Mucosa of rectum (tissue), 2 donors: ENCODE data around the gene RPS5.
"Not testable (repeated sequence)": the region's sequence is repeated elsewhere in the genome, so short reads cannot be mapped to it uniquely, and the experiment has no call there.

Experiments
- H3K27ac ChIP-seq, 2 donors: one replicate each; pipeline ENCODE4 v1.7.0; 2013; ENCODE audit warnings: inconsistent platforms in 2 of 2, low read depth in 2 of 2, low read length in 2 of 2
- H3K27me3 ChIP-seq, 2 donors: one replicate each; pipeline ENCODE4 v1.7.0; 2013; ENCODE audit warnings: low read length in 2 of 2; ENCODE audit not compliant: control insufficient read depth in 2 of 2, insufficient read depth in 2 of 2
- H3K36me3 ChIP-seq, 2 donors: one replicate each; pipeline ENCODE4 v1.7.0; 2013; ENCODE audit warnings: low read length in 2 of 2; ENCODE audit not compliant: control insufficient read depth in 2 of 2, insufficient read depth in 2 of 2
- H3K4me1 ChIP-seq, 2 donors: one replicate each; pipeline ENCODE4 v1.7.0; 2013; ENCODE audit warnings: low read length in 2 of 2, mild to moderate bottlenecking in 1 of 2; ENCODE audit not compliant: control insufficient read depth in 2 of 2, insufficient read depth in 2 of 2
- H3K4me3 ChIP-seq, 2 donors: one replicate each; pipeline ENCODE4 v1.7.0; 2013; ENCODE audit warnings: low read length in 2 of 2
- H3K9ac ChIP-seq, 2 donors: one replicate each; pipeline ENCODE4 v1.7.0; 2013; ENCODE audit warnings: low read length in 2 of 2, low read depth in 1 of 2, mild to moderate bottlenecking in 1 of 2
- H3K9me3 ChIP-seq, 2 donors: one replicate each; pipeline ENCODE4 v1.7.0; 2013; ENCODE audit warnings: low read length in 2 of 2; ENCODE audit not compliant: control insufficient read depth in 2 of 2
- donor health status: healthy.
- donor health status: Normal muscosa, but diverticular disease.

Gene RPS5

GRCh38 chr19:58386576-58387337, at the start of gene RPS5:
Gene RPS5, plus strand, starts transcription at chr19:58387269. Its CDS starts 869 bp downstream, at chr19:58388138.
- H3K36me3 ChIP-seq: peaks cover 4 to 11% of the 10 kb centered on the region in 2 donors
- H3K4me1 ChIP-seq: peaks cover 18 to 31% of the 10 kb centered on the region in 2 donors
- H3K4me3 ChIP-seq: peak within 1 kb of the TSS; percentile 77 to 80
- no peaks in the 10 kb centered on the region for H3K9me3 ChIP-seq
- H3K27me3 ChIP-seq: no peaks in the 10 kb centered on the region
- peak within 1 kb of the TSS; percentile 98 for H3K27ac ChIP-seq
- H3K9ac ChIP-seq: peak within 1 kb of the TSS; percentile 89 to 91

DNA sequence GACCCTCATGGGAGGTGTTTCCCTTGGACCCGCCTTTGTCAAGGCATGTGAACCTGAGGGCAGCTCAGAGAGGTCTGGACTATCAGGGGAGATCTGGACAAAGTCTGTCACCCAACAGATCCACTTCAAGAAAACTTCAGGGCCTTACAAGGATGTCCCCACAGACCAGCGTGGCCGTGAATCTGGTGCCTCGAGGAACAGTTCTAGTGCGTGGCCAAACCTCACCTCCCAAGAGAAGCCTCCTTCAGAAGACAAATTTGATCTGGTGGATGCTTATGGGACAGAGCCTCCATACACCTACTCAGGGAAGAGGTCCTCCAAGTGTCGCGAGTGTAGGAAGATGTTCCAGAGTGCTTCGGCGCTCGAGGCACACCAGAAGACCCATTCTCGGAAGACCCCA, 48.7 kb upstream of the RPS5 start:
- H3K4me1 ChIP-seq: no peaks in the 10 kb centered on the region
- H3K27me3 ChIP-seq: no peaks in the 10 kb centered on the region
- peaks cover 28 to 42% of the 10 kb centered on the region in 2 donors for H3K36me3 ChIP-seq

DNA sequence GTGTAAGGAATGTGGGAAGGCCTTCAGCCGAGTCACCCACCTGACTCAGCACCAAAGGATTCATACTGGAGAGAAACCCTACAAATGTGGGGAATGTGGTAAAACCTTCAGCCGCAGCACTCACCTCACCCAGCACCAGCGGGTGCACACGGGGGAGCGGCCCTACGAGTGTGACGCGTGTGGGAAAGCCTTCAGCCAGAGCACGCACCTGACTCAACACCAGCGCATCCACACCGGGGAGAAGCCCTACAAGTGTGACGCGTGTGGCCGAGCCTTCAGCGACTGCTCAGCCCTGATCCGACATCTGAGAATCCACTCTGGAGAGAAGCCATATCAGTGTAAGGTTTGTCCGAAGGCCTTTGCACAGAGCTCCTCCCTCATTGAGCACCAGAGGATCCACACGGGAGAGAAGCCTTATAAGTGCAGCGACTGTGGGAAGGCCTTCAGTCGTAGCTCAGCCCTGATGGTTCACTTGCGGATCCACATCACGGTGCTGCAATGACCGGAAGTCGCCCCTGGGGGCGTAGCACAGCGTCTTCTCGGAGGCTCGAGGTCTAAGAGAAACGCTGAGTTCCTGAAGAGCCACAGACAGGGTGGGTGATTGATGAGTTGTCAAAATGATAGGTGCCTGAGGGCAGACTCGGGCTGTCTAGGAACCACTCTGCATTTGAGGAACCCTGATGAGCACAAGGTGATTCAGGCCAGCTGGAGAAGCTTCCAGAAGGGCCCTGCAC, 48.1 kb upstream of the RPS5 start:
- Histone ChIP-seq H3K36me3 (peaks cover 28 to 42% of the 10 kb centered on the region in 2 donors), H3K9me3 (no peaks in the 10 kb centered on the region), H3K9ac (no peak overlapping the region), H3K4me3 (no peak overlapping the region), H3K27me3 (no peaks in the 10 kb centered on the region), H3K27ac (no peak overlapping the region), H3K4me1 (no peaks in the 10 kb centered on the region)

More for the DNA sequence above, 48.7 kb upstream of the RPS5 start:
- Histone ChIP-seq H3K27ac (no peak overlapping the region), H3K9me3 (no peaks in the 10 kb centered on the region), H3K4me3 (no peak overlapping the region), H3K9ac (no peak overlapping the region)

- no peaks in the 10 kb centered on the region for H3K4me1 ChIP-seq
- H3K27me3 ChIP-seq: no peaks in the 10 kb centered on the region
- no peak overlapping the region for H3K4me3 ChIP-seq
- H3K36me3 ChIP-seq: peaks cover 0 to 3% of the 10 kb centered on the region in 2 donors
- H3K9me3 ChIP-seq: no peaks in the 10 kb centered on the region
- H3K9ac ChIP-seq: no peak overlapping the region
- no peak overlapping the region for H3K27ac ChIP-seq
These were observed 41.5 kb upstream of the RPS5 start for GRCh38 chr19:58345558-58345957.

DNA sequence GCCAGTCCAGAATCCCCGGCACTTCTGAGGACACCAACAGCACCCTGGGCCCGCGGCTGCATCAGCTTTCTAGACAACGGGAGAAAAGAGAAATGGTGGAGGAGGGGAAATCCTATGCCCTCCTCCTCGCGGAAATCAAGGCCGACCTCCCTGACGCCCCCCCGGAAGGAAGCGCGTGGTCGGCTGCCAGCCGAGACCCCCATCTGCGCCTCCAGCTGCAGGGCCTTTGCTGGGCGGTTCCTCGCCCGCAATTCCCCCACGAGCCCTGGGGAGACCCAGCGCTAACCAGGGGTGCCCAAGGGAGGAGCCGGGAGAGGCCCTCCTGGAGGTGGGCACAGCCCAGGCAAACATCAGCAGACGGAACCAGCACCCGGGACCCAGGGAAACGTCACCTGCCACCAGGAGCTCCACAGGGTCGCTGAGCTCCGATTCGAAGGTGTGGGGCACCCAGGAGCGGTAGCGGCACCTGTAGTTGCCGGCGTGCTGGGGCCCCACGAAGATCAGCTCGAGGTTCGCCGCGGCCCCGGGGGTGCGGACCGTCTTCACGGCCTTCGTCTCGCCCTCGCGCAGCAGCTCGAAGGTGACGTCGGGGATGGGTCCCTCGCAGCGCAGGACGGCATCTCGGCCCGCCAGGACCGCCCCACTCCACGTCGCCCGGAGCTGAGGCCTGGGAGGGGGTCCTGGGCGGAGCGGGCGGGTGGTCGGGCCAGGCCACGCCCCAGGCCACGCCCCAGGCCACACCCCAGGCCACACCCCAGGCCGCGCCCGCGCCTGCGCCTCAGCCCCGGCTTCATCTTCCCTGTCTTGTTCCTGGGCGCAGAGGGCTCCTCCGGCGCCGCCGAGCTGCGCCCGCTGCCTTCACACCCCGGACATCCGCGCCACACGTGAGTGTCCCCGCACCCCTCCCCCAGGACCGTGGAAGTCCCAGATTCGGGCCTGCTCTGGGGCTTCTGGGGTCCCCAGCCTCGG, 39.8 kb upstream of the RPS5 start:
- no peaks in the 10 kb centered on the region for H3K36me3 ChIP-seq
- peak overlapping the region; percentile 56 to 74 for H3K4me3 ChIP-seq
- H3K4me1 ChIP-seq: no peaks in the 10 kb centered on the region
- H3K27ac ChIP-seq: peak overlapping the region; percentile 7 to 56
- H3K9me3 ChIP-seq: no peaks in the 10 kb centered on the region
- no peaks in the 10 kb centered on the region for H3K27me3 ChIP-seq
- H3K9ac ChIP-seq: peak overlapping the region; percentile 54 to 60

DNA sequence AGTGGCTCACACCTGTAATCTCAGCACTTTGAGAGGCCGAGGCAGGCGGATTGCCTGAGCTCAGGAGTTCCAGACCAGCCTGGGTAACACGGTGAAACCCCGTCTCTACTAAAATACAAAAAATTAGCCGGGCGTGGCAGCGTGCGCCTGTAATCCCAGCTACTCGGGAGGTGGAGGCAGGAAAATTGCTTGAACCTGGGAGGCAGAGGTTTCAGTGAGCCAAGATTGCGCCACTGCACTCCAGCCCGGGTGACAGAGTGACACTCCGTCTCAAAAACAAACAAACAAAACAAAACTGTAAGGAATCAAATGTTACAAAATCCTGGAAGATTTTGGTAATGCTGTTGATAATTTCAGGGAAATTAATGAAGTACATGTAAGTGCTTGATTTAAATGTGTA, 39.0 kb upstream of the RPS5 start:
- Histone ChIP-seq H3K4me3 (peak overlapping the region; percentile 56 to 74), H3K9ac (peak overlapping the region in 1 of 2 donors; percentile 19)
- not testable (repeated sequence) for H3K4me1 ChIP-seq, H3K9me3 ChIP-seq, H3K27me3 ChIP-seq, H3K36me3 ChIP-seq, H3K27ac ChIP-seq

- H3K4me3 ChIP-seq: no peak overlapping the region
- H3K27me3 ChIP-seq: no peaks in the 10 kb centered on the region
- no peaks in the 10 kb centered on the region for H3K36me3 ChIP-seq
- no peak overlapping the region for H3K9ac ChIP-seq
- H3K4me1 ChIP-seq: no peaks in the 10 kb centered on the region
- H3K27ac ChIP-seq: no peak overlapping the region
- H3K9me3 ChIP-seq: no peaks in the 10 kb centered on the region
These were observed 37.5 kb upstream of the RPS5 start for GRCh38 chr19:58349590-58349989.

- Histone ChIP-seq H3K4me3 (no peak overlapping the region), H3K27me3 (no peaks in the 10 kb centered on the region)
These were observed 36.8 kb upstream of the RPS5 start for GRCh38 chr19:58350001-58350861.

GRCh38 chr19:58350871-58351557, 36.1 kb upstream of the RPS5 start:
- Histone ChIP-seq H3K27me3 (no peaks in the 10 kb centered on the region), H3K36me3 (no peaks in the 10 kb centered on the region), H3K9ac (no peak overlapping the region), H3K9me3 (no peaks in the 10 kb centered on the region), H3K4me3 (no peak overlapping the region), H3K4me1 (no peaks in the 10 kb centered on the region), H3K27ac (no peak overlapping the region)

More at GRCh38 chr19:58350001-58350861, 36.8 kb upstream of the RPS5 start:
- no peak overlapping the region for H3K9ac ChIP-seq
- H3K36me3 ChIP-seq: no peaks in the 10 kb centered on the region
- H3K4me1 ChIP-seq: no peaks in the 10 kb centered on the region
- no peaks in the 10 kb centered on the region for H3K9me3 ChIP-seq
- H3K27ac ChIP-seq: no peak overlapping the region
